ENCODE measurements around the gene C2orf76.
A peak's percentile ranks its signal among the peaks of the same experiment; 100 is the strongest.
"Not testable (repeated sequence)": the region's sequence is repeated elsewhere in the genome, so short reads cannot be mapped to it uniquely, and the experiment has no call there.

C2orf76 gene

GRCh38 chr2:119377294-119377992, 10.8 kb upstream of the C2orf76 start:
- DNase-seq (ENCODE audit: low read depth) = no peak

- DNase-seq (ENCODE audit: low read depth) = no peak
Observed at GRCh38 chr2:119376810-119377209, 10.2 kb upstream of the C2orf76 start.

- not testable (repeated sequence) for DNase-seq (ENCODE audit: low read depth)
Observed at GRCh38 chr2:119376406-119376805, 9.8 kb upstream of the C2orf76 start.

GRCh38 chr2:119373907-119374745, 7.5 kb upstream of the C2orf76 start:
- peak; percentile 11 for DNase-seq (ENCODE audit: low read depth)

GRCh38 chr2:119372778-119373568, 6.3 kb upstream of the C2orf76 start:
- DNase-seq (ENCODE audit: low read depth) = no peak

- DNase-seq (ENCODE audit: low read depth) = no peak
Observed at GRCh38 chr2:119371111-119371510, 4.5 kb upstream of the C2orf76 start.

- DNase-seq (ENCODE audit: low read depth) = no peak
Observed at GRCh38 chr2:119369845-119370244, 3.2 kb upstream of the C2orf76 start.

GRCh38 chr2:119367472-119368099, 952 bp upstream of the C2orf76 start:
- DNase-seq (ENCODE audit: low read depth) = no peak

- DNase-seq (ENCODE audit: low read depth) = no peak
Observed at GRCh38 chr2:119366161-119366648, 429 bp downstream of the C2orf76 start.

- no peak for DNase-seq (ENCODE audit: low read depth)
Observed at GRCh38 chr2:119365436-119365835, 1.2 kb downstream of the C2orf76 start.

GRCh38 chr2:119364798-119365197, 1.8 kb downstream of the C2orf76 start:
- DNase-seq (ENCODE audit: low read depth) = no peak

- DNase-seq (ENCODE audit: low read depth) = no peak
Observed at GRCh38 chr2:119360423-119360966, 6.1 kb downstream of the C2orf76 start.

- DNase-seq (ENCODE audit: low read depth) = no peak
Observed at GRCh38 chr2:119359774-119360173, 6.9 kb downstream of the C2orf76 start.

- DNase-seq (ENCODE audit: low read depth) = no peak
Observed at GRCh38 chr2:119354860-119355259, 11.8 kb downstream of the C2orf76 start.

- no peak for DNase-seq (ENCODE audit: low read depth)
Observed at GRCh38 chr2:119352357-119352756, 14.3 kb downstream of the C2orf76 start.

- DNase-seq (ENCODE audit: low read depth) = no peak
Observed at GRCh38 chr2:119350311-119350998, 16.2 kb downstream of the C2orf76 start.

- no peak for DNase-seq (ENCODE audit: low read depth)
Observed at GRCh38 chr2:119349289-119349688, 17.3 kb downstream of the C2orf76 start.

GRCh38 chr2:119341684-119342083, 24.9 kb downstream of the C2orf76 start:
- DNase-seq (ENCODE audit: low read depth) = no peak

GRCh38 chr2:119339562-119339923, 27.1 kb downstream of the C2orf76 start:
- no peak for DNase-seq (ENCODE audit: low read depth)

GRCh38 chr2:119338826-119339561, 27.6 kb downstream of the C2orf76 start:
- peak; percentile 59 for DNase-seq (ENCODE audit: low read depth)
